ENCODE results near the gene TRAF3.

Gene TRAF3

DNA sequence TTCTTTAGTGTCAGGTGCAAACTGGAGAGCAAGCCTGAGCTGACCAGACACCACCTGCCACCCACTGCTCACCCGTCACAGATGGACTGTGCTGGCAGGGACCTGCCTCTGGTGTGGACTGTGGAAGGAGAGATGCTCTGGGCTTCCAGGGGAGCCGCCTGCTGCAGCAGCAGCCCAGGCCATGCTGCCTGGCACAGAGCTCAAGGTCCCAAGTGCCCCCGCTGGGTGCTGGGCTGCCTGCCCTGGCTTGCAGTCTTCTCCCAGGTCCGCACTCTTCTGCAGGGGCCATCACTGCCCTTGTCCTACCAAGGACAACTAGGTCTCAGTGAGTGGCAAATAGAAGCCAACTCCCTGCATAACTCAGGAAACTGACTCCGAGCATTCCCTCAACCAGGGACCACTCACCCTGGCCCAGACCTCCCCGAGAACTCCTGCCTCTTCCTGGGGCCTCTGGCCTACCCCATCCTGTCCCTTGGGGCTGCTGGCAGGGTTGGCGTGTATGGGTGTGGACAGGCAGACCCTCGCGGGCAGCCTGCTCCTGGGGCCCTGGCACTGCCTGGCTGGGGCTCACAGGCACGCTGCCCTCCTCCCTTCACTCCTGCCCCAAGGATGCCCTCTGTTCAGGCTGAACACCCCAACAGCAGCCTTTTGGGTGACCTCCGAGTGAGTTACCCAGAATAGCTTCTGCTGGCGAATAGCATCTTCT lies 154.5 kb downstream of the TRAF3 start:
- no peak for DNase-seq

DNA sequence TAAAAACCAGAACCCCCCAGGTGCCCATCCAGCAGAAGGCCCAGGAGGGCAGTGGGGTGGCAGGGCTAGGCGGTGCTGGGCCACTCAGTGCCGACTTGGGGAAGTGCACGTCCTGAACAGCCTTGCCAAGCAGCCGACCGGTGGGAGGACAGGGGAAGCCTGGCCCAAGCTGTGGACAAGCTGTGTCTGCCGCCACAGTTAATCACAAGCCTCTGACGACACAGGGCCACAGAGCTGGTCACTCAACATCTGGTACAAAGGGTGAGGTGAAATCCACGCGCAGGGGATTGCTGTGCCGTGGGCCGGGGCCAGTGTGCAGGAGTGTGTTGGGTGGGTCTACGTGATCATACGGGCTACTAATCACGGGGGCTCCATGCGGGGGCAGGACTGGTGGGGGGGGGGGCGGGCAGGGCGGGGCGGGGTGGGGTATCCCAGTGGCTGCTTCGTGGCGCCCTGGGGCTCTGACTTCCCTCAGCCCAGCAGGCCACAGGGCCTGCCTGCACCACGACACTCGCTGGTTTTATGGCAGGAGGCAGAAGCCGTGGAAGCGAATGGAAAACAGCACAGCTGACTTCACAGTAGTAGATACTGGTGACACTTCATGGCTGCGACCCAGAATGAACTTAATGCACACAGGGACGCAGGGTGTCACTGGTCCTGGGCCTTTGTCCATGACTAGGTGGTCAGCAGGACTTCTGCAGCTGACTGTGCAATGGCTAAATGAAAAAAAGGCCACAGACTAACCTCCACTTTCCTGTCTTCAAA lies 155.4 kb downstream of the TRAF3 start:
- no peak for DNase-seq

DNA sequence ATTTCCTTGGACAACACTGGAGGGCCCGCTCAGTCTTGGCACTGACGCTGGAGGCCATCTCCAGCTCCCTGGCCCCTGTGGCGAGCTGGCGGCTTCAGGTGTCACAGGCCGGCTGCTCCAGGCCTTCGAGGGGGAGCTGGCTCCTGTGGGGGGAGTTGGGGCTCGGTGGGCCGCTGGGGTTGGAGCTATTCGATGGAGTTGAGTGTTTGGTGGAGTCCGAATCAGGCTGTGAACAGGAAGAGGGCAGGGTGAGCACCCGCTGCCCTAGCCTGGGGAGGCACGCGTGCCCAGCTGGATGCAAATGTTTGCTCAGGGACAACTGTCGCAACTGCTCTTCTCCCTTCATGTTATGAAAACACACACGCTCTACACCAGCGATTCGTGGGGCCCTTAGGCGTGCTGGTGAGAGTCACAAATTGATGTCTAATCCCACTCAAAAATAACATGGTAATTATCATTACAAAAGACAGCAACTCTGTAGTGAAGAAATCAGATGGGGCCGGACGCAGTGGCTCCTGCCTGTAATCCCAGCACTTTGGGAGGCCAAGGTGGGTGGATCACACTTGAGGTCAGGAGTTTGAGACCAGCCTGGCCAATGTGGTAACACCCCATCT lies 156.5 kb downstream of the TRAF3 start:
- DNase-seq = no peak

DNA sequence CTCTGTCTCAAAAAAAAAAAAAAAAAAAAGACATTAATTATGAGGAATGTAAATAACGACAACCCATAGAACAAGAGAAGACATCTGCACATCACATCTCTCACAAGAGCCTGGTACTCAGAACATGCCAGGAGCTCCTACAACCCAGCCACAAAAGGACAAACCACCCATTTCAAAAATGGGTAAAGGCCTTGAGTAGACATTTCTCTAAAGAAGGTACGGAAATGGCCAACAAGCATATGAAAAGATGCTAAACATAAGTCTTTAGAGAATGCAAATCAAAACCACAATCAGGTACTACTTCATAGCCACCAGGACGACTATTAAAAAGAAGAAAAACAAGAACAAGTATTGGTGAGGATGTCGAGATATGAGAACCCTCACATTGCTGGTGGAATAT lies 158.5 kb downstream of the TRAF3 start:
- no peak for DNase-seq

DNA sequence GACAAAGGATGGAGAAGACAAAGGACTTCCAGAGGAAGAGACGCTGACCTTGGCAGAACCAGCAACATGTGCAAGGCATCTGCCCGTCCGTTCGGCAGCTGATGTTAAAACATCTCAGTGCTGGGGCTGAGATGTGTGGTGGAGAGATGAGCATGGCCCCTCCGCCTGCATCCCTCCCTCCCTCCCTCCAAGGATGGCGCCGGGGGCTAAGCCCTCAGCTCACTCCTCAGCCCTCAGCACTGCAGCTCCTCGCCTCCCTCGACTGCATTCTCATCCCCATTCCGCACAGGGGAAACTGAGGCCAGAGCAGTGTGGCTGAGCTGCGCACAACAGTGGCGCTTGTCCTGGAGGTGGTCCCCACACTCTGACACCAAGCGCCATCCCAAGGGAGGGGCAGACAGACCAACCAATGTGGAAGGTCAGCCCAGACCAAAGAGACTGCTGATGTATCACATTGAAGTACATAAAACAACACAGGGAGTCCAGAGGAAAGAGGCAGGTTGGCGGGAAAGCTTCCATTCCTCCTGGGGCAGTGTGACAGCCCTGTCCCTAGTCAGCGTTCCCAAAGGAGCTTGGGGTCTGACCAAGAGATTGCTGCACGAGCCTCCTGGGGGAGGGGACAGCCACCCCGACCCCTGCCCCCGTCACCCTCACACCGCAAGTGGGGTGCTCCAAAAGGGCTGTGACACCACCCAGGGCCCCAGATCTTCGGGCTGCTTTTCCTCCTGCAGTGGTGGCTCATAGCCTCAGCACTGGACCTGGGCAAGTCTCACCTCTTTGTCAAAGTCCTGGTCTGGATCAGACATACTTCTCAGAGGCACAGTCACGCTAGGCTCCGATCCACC lies 160.3 kb downstream of the TRAF3 start:
- DNase-seq = no peak

DNA sequence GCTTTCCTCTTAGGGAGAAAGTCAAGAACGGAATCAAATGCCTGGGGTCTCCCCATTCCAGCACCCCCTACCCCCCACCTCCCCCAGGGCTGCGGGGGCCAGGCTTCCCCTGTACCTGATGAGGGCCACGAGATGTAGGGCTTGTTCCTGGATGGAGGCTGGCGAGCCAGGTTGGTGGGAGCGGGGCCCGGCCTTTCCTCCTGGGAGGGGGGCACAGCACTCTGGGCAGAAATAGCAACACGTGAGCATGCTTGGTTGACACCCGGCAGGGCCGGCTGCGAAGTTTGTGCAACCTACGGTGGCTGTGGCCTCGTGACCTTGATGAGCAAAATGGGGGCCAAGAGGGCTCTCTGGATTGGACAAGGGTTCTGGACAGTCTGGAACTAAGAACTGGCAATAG lies 160.9 kb downstream of the TRAF3 start:
- no peak for DNase-seq

DNA sequence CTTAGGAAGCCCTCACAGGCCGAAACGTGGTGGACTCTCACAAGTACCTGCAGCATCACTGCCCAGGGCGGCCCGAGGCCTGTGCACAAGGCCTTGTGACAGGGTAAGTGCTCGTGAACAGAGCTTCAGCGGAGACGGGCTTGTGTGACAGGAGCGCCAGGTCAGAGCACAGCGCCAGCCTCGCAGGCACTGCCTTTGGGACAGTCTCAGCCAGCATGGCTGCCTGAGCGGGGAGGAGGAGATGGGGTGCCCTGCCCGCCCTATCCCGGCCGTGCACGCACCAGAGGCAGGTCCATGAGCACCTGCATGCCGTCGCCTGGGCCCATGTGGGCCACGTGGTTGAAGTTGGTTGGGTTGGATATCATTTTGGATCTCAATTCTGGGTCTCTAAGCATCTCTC lies 162.1 kb downstream of the TRAF3 start:
- DNase-seq = no peak

DNA sequence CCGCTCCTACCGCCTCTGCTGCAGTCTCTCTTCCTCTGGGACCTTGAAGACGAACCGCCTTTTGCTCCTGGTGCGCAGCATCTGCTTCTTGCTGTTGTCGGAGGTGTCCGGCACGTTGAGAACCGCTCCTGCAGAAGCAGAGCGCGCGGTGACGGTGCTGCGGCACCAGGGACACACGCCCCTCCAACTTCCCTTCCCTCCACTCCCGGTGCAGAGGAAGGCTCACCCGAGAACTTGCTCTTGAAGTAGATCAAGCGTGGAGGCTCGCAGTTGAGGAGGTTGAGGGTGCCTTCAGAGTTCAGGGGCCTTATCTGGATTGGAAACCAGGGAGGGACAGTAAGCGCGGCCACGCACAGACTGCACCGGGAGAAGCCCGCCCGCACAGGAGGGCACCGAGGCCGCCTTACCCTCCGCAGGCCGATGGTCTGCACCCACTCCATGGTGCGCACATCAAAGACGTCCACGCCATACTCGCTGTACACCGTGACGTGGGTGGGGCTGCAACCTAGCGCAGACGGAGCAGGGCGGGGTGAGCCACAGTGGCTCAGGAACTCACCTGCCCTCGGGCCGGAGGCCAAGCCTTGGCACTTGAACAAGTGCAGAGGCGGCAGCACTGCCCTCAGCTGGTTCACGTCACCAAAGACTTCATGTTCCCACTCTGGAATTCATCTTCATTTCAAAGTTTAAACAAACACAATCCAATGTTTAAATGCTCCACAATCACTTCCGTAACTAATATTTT lies 162.7 kb downstream of the TRAF3 start:
- no peak for DNase-seq

DNA sequence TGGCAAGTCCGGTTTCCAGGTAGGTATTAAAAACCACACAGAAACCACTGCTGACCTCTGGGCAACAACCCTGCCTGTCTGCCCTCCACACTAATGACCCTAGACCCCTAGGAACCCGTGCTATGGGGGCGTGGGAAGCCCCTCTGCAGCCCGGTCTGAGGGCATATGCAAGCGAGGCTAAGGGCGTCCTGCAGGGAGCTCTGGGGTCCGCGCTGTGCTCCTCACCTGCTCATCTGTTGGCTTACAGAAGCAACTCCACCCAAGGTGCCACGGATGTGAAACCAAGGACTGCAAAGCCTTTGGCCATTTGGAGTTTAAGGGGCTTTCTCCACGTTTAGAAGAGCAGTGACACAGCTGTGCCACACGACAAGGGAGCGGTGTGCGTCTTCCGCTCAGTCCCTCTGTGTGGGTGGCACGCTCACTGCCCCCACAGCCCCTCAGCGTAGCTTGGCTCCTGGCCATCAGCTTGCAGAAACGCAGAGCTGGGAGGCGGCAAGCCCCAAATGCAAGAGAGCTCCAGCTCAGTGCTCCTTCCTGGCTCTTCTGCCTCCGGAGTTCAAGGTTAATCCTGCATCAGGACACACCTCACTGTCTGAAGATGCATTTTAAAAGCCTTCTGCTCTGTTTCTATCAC lies 163.6 kb downstream of the TRAF3 start:
- peak in 1 of 56 donors; percentile 9 for DNase-seq

DNA sequence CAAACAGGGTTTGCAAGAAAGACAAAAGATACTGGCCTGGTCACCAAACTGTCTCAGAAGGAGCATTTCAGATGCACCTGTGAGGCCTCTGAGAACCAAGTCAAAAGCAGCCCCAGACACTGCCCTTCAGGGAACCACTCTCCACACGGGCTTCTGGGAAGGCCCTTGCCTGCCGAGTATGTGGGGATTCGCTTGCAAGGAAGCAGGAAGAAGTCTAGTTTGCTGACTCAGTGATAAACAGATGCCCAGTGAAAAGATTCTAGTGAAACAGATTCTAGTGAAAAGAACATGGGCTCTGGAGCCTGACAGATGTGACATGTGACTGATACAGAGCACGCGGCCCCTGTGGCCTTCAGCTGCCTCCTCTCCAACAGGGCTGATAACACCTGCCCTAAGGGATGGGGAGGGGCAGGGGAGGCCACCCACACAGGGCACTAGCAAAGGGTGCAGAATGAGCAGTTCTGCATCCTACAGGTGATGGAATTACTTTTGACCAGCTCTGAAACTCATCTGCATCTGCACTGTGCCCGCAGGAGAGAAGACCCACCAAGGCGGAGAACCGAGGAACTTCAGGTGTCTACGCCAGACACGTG lies 164.3 kb downstream of the TRAF3 start:
- DNase-seq = no peak

DNA sequence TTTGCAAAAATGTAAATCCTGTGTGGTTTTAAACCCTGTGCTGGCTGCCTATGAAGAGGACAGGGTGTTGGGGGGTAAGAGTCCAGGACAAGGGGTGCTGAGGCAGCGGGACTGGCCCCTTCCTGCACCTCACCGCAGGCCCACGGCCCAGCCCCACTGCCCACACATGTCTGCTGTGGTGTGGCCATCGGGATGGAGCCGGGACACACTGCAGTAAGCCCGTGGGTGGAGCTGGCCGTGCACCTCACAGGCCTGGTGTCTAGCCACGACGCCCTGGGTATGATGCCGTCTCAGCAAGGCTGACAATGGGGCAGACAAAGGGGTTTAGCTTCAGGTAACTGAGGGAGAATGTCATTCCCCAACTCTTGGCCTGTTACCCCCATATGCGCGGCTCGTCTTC lies 164.8 kb downstream of the TRAF3 start:
- no peak for DNase-seq

DNA sequence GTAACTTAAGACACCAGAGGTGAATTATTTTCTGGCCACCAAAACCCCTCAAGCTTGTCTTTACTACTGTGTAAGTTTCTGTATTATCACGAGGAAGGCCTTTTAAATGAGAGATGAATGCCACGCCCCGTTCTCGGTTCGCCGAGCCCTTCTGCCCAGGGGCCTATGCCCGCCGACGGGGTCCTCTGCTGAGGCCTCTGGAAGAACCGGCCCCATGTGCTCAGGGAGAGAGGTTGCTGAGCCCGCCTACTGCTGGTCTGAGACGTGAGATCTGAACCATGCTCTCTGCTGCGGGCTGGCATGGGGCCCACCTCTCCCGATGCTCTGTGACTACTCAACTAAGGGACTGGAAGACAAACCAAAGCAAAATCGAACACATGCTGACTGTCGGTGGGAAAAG lies 166.2 kb downstream of the TRAF3 start:
- DNase-seq = no peak

DNA sequence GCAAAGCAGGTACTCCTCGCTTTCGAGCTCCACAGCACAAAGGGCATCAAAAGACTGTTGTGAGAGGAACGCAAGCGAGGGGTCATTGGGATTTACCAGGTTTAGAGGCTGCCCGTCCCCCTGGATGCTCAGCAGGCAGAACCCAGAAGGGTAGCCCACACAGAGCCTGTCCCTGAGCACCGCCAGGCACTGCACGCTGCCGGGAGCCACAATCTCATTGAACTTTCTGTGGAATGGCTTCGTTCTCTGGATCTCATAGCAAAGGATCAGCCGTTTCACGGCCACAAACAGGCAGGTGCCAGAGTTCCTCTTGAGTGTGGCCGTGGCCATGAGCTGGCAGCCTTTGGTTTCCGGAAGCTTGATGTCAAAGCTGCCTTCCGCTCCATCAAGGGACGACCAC lies 166.7 kb downstream of the TRAF3 start:
- no peak for DNase-seq

DNA sequence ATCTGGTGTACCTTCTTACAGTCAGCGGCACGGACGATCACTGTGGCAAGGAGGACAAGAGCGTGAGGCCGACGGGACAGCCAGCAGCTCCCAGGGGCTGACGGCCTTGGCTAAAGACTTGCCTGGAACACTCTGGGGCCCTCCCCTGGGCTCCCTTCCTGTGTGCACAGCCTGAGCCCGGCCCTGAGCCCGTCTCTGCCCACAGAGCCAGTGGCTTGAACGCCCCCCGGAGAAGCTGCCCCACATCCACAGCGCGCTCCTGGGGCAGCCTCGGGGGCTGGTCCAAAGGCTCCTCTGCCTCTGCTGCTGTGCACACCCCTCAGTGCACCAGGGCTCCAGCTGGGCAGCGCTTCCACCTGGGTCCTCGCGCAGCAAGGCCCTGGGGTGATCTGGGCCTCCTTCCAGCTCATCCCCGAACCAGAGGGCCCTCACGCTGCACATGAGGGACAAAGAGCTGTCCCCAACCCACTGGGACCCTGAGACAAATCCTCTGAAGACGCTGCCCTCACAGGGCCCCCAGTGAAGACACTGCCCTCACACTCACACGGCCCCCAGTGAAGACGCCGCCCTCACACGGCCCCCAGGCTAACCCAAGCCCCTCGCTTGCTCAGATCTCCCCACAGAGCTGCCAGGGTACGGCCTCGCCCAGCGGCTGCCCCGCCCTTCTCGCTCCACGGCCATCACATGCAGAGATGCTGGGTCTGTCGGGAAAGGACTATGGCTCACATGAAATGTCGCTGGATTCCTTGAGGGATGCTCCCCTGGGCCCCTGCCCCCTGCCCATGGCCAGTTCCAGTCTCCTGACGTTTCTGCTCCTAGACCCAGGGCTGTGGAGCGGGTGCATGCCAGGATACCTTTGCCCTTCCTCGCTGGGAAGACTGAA lies 167.4 kb downstream of the TRAF3 start:
- no peak for DNase-seq

DNA sequence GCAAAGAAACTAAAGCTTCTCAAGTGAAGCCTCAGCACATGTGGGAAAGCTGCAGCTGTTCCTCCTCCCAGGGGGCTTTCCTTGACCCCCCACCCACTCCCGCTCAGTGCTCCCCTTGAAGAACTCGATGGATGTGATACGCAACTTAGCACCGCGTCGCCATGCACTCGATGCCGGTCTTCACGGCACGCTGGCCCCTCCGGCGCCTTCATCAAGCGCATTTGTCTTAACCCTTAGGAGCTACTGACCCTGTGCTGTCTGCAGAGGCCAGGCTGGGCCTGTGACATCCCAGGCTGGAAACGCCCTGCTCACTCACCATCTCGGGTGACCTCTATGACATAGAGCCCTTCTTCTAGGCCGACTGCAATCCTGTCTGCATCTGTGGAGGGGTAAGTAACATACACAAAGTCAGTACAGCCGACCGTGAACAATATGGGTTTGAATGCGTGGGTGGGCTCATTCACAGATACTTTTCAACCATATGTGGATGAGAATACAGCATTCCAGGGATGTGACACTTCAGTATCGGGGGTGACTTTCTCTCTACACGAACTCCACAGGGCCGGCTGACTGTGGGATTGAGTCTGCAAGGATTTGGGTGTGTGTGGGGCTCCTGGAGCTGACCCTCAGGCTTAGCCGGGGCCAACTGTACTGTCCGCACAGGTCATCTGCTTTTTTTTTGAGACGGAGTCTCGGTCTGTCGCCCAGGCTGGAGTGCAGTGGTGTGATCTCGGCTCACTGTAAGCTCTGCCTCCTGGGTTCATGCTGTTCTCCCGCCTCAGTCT lies 168.3 kb downstream of the TRAF3 start:
- no peak for DNase-seq

DNA sequence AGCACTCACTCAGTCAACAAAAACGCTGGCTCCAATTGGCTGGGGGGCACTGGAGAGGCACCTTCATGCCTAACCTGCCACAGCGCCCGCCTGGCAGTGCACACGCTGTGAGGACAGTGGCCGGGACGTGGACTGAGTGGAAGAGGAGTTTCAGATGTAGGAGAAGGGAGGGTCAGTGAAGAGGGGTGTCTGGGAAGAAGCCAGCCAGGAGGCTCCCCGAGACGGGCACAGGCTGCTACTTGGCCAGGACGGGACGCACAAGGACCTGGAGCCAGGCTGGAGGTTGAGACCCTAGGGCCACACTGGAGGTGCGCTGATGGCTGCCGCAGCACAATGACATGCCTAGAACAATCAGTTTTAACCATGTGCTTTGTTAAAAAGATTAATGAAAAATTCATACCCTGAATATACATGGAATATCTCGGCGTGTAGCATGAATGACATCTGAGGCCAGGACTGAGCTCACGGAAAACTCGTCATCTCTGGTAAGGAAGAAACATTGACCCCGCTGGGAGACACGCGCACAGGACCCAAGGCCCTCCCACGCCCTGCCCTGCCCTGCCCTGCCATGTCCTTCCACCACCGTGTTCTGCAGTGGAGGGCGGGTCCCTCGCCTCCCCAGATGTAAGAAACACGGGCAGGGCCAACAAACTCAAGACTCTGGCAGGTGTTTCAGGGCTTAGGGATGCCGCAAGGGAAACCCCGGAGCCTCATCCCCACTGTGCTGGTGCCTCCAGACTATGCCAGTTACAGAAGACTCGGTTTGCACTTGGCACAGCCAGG lies 170.3 kb downstream of the TRAF3 start:
- no peak for DNase-seq

DNA sequence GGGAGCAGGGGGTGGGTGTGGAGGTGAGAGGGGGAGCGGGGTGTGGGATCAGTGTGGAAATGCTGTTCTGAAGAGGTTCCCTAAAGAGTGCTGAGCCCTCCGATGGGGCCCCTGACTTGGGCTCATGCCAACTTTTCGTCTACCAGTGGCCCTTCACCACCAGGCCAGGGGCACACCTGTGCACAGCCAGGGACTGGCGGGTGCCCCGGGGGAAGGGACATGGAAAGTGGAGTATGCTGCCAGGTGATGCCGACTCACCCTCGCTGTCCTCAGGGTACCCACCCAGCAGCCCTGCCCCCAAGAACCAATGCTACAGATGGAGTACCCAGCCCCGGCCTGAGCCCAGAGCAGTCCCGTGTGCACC lies 171.4 kb downstream of the TRAF3 start:
- DNase-seq = no peak
